HepG2 (cell line): ENCODE results near the gene PRKCE. TPM values are rescaled to one million over a fixed set of nuclear protein-coding genes. Genes with fewer than 3 reads are reported as not detected.
A peak's percentile ranks its signal among the peaks of the same experiment; 100 is the strongest.

ENCODE experiments used
- ASH2L ChIP-seq: fragments of 300-600, 200-600 bp; sonication (generic); IDR thresholded peaks from 2 replicates; pipeline ENCODE4 v1.7.0; 2017; ENCODE audit warnings: low read depth, mild to moderate bottlenecking, moderate library complexity, mixed read lengths, low read length; ENCODE audit not compliant: insufficient read length
- ATF5 ChIP-seq: sonication (generic); formaldehyde crosslinking; IDR thresholded peaks from 2 replicates; pipeline ENCODE4 v1.4.0; 2020; ENCODE audit warnings: mild to moderate bottlenecking, low read depth, missing genetic modification reagents
- DNMT3B ChIP-seq: conservative IDR thresholded peaks from 2 replicates; pipeline ENCODE4 v1.6.1; 2016; ENCODE audit warnings: missing biosample characterization, control low read depth
- FOXA3 ChIP-seq: IDR thresholded peaks from 2 replicates; pipeline ENCODE4 v1.6.1; 2016; ENCODE audit warnings: missing genetic modification reagents, missing compliant biosample characterization
- GABPB1 ChIP-seq: IDR thresholded peaks from 2 replicates; pipeline ENCODE4 v1.6.1; 2016; ENCODE audit warnings: mild to moderate bottlenecking, missing genetic modification reagents, moderate library complexity, missing compliant biosample characterization
- HNRNPL ChIP-seq: fragments of 200-400 bp; formaldehyde crosslinking; IDR thresholded peaks from 2 replicates; pipeline ENCODE4 v1.6.1; 2017; ENCODE audit warnings: mild to moderate bottlenecking, low read depth, low read length
- KLF13 ChIP-seq: sonication (generic); formaldehyde crosslinking; IDR thresholded peaks from 2 replicates; pipeline ENCODE4 v1.4.0; 2020; ENCODE audit warnings: mild to moderate bottlenecking, missing genetic modification reagents
- KLF9 ChIP-seq: IDR thresholded peaks from 2 replicates; pipeline ENCODE4 v1.6.1; 2016; ENCODE audit warnings: low read depth
- MTF2 ChIP-seq: sonication (generic); formaldehyde crosslinking; IDR thresholded peaks from 2 replicates; pipeline ENCODE4 v1.5.0; 2020; ENCODE audit warnings: missing genetic modification reagents, borderline replicate concordance
- NAIF1 ChIP-seq: sonication (generic); formaldehyde crosslinking; IDR thresholded peaks from 2 replicates; pipeline ENCODE4 v1.5.0; 2020; ENCODE audit warnings: mild to moderate bottlenecking, missing genetic modification reagents, borderline replicate concordance
- REPIN1 ChIP-seq: sonication (generic); formaldehyde crosslinking; IDR thresholded peaks from 2 replicates; pipeline ENCODE4 v1.8.0; 2022; ENCODE audit warnings: missing genetic modification reagents, low read depth, mild to moderate bottlenecking, borderline replicate concordance
- RXRA ChIP-seq: sonication (generic); formaldehyde crosslinking; IDR thresholded peaks from 2 replicates; pipeline ENCODE4 v1.5.1; 2020; ENCODE audit warnings: missing genetic modification reagents
- SETDB1 ChIP-seq: sonication (generic); formaldehyde crosslinking; IDR thresholded peaks from 2 replicates; pipeline ENCODE4 v1.5.1; 2020; ENCODE audit warnings: missing genetic modification reagents, mild to moderate bottlenecking, borderline replicate concordance
- SMC3 ChIP-seq: IDR thresholded peaks from 2 replicates; pipeline ENCODE4 v1.6.1; 2011; ENCODE audit warnings: low read length, improper control_type of control experiment
- SMYD3 ChIP-seq: sonication (generic); formaldehyde crosslinking; IDR thresholded peaks from 2 replicates; pipeline ENCODE4 v1.8.1; 2023; ENCODE audit warnings: mild to moderate bottlenecking, missing genetic modification reagents
- SRSF1 ChIP-seq: fragments of 200-400 bp; formaldehyde crosslinking; optimal IDR thresholded peaks from 2 replicates; pipeline ENCODE3; 2017; ENCODE audit warnings: mild to moderate bottlenecking, low read depth, low read length, moderate library complexity
- SRSF9 ChIP-seq: fragments of 200-400 bp; formaldehyde crosslinking; IDR thresholded peaks from 2 replicates; pipeline ENCODE4 v1.6.1; 2018; ENCODE audit warnings: borderline replicate concordance, mild to moderate bottlenecking, low read depth, low read length; ENCODE audit not compliant: insufficient read depth, poor library complexity, severe bottlenecking
- TP53 ChIP-seq: sonication (generic); formaldehyde crosslinking; conservative IDR thresholded peaks from 2 replicates; pipeline ENCODE4 v1.4.0; 2020; ENCODE audit warnings: missing genetic modification reagents
- YEATS2 ChIP-seq: sonication (generic); formaldehyde crosslinking; IDR thresholded peaks from 2 replicates; pipeline ENCODE4 v1.4.0; 2020; ENCODE audit warnings: missing genetic modification reagents, borderline replicate concordance
- ZBTB7B ChIP-seq: sonication (generic); formaldehyde crosslinking; IDR thresholded peaks from 2 replicates; pipeline ENCODE4 v1.4.0; 2020; ENCODE audit warnings: missing genetic modification reagents
- ZIK1 ChIP-seq: sonication (generic); formaldehyde crosslinking; IDR thresholded peaks from 2 replicates; pipeline ENCODE4 v1.5.0; 2020; ENCODE audit warnings: mild to moderate bottlenecking, low read depth, missing genetic modification reagents, borderline replicate concordance
- ZKSCAN8 ChIP-seq: IDR thresholded peaks from 2 replicates; pipeline ENCODE4 v1.6.1; 2016; ENCODE audit warnings: borderline replicate concordance, missing genetic modification reagents, missing compliant biosample characterization
- ZNF580 ChIP-seq: IDR thresholded peaks from 2 replicates; pipeline ENCODE4 v1.6.1; 2016; ENCODE audit warnings: low read depth, borderline replicate concordance
- ZNF747 ChIP-seq: sonication (generic); formaldehyde crosslinking; IDR thresholded peaks from 2 replicates; pipeline ENCODE4 v1.8.1; 2023; ENCODE audit warnings: missing genetic modification reagents, mild to moderate bottlenecking, borderline replicate concordance
- ZNF761 ChIP-seq: sonication (generic); formaldehyde crosslinking; conservative IDR thresholded peaks from 2 replicates; pipeline ENCODE4 v1.4.0; 2020; ENCODE audit warnings: mild to moderate bottlenecking, missing genetic modification reagents
- ZNF790 ChIP-seq: sonication (generic); formaldehyde crosslinking; IDR thresholded peaks from 2 replicates; pipeline ENCODE4 v1.8.0; 2022; ENCODE audit warnings: missing genetic modification reagents, mild to moderate bottlenecking, borderline replicate concordance
- ZNF850 ChIP-seq: sonication (generic); formaldehyde crosslinking; conservative IDR thresholded peaks from 2 replicates; pipeline ENCODE4 v1.9.0; 2021; ENCODE audit warnings: mild to moderate bottlenecking, missing genetic modification reagents
- ZXDC ChIP-seq: sonication (generic); formaldehyde crosslinking; IDR thresholded peaks from 2 replicates; pipeline ENCODE4 v1.5.0; 2020; ENCODE audit warnings: mild to moderate bottlenecking, missing genetic modification reagents
- polyA plus RNA-seq, 8 experiments: library from polyadenylated mRNA; depleted of rRNA in 3 of 8; stranded (reverse) in 7 of 8; unstranded in 1 of 8; fragments of >200 nt; fragmentation: Illumina TruSeq in 4 of 8; extraction: Trizol in 4 of 8; gene quantifications; 2 replicates each; pipeline versions ENCODE4 v1.2.1 to v1.2.3, GENCODE V29; 2011 to 2016; ENCODE audit warnings: low read depth in 4 of 8, missing spikeins in 1 of 8, mixed read lengths in 1 of 8; ENCODE audit not compliant: insufficient read depth in 1 of 8
- total RNA-seq, 5 experiments: library from RNA; depleted of rRNA; stranded (reverse); fragments of >200 nt; fragmentation: Illumina TruSeq; extraction: Trizol; gene quantifications; 2 replicates each; pipeline ENCODE4 v1.2.3, GENCODE V29; 2016; ENCODE audit warnings: low read depth in 1 of 5

The PRKCE gene
- total and polyA plus RNA-seq, 2 of the 13 experiments (the other 11 are each of a cell fraction or from before 2014, with no cell fraction given) = 1.0 to 3.9 TPM

- TF ChIP-seq DNMT3B (CRISPR knock-in tag) = no peak
- no peak for TF ChIP-seq ZNF747
- no peak for TF ChIP-seq SRSF1
- no peak for TF ChIP-seq SRSF9
- TF ChIP-seq KLF9 (CRISPR knock-in tag) = no peak
- TF ChIP-seq ZNF790 (CRISPR knock-in tag) = no peak
- no peak for TF ChIP-seq SMYD3 (CRISPR knock-in tag)
- TF ChIP-seq ZBTB7B = peak; percentile 1; the same call in 1 of the 2 replicates
- no peak for TF ChIP-seq SETDB1 (CRISPR knock-in tag)
- no peak for TF ChIP-seq TP53 (CRISPR knock-in tag)
- TF ChIP-seq FOXA3 (CRISPR knock-in tag) = no peak
- no peak for TF ChIP-seq ASH2L
- TF ChIP-seq ZKSCAN8 (CRISPR knock-in tag) = no peak
- TF ChIP-seq KLF13 (CRISPR knock-in tag) = no peak
- no peak for TF ChIP-seq SMC3
- no peak for TF ChIP-seq NAIF1 (CRISPR knock-in tag)
- TF ChIP-seq ZNF761 = no peak
- no peak for TF ChIP-seq MTF2 (CRISPR knock-in tag)
- TF ChIP-seq GABPB1 = no peak
- TF ChIP-seq REPIN1 (CRISPR knock-in tag) = no peak
- no peak for TF ChIP-seq RXRA (CRISPR knock-in tag)
- TF ChIP-seq ZXDC = no peak
- no peak for TF ChIP-seq ZIK1 (CRISPR knock-in tag)
- TF ChIP-seq HNRNPL = 0 out of 2 replicates have a peak, but pooled peaks have one; percentile 46
- TF ChIP-seq ATF5 (CRISPR knock-in tag) = 0 out of 2 replicates have a peak, but pooled peaks have one; percentile 69
- TF ChIP-seq ZNF850 = no peak
- no peak for TF ChIP-seq YEATS2 (CRISPR knock-in tag)
- TF ChIP-seq ZNF580 (CRISPR knock-in tag) = no peak
Measured at GRCh38 chr2:45652090-45653031, 886 bp downstream of the PRKCE start (continued).
